ENCODE results near the gene COL4A2.
A peak's percentile ranks its signal among the peaks of the same experiment; 100 is the strongest.
"Not testable (repeated sequence)": the region's sequence is repeated elsewhere in the genome, so short reads cannot be mapped to it uniquely, and the experiment has no call there.

The COL4A2 gene

DNA sequence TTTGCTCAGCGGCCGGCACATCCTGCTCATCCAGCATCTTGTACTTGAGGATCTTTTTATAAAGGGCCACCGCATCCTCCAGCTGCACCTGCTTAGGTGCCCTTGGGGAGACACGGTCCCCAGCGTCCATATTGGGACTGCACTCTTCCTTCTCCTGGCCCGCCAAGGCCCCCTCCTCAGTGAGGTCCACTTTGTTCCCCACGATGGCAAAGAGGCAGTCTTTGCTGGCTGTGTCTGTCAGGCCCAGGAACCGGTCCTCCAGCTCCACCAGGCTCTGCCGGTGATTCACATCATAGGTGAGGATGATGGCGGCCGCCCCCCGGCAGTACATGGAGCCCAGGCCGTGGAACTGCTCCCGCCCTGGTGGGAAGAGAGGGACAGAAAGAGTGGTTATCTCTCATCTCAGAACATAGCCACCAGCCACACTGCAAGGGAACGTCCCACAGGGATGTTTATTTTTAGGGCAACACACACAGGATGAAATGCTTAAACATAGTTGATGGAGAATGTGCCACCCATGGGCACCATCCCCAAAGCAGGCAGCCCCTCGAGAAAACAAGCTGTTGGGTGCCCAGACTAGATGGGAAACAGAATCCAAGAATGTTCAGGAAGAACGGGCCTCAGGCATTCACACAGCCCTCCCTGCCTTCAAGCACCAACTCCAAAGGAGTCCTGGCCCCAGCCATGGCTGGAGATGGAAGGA is 216.9 kb downstream of the COL4A2 start:
- no peak for DNase-seq

DNA sequence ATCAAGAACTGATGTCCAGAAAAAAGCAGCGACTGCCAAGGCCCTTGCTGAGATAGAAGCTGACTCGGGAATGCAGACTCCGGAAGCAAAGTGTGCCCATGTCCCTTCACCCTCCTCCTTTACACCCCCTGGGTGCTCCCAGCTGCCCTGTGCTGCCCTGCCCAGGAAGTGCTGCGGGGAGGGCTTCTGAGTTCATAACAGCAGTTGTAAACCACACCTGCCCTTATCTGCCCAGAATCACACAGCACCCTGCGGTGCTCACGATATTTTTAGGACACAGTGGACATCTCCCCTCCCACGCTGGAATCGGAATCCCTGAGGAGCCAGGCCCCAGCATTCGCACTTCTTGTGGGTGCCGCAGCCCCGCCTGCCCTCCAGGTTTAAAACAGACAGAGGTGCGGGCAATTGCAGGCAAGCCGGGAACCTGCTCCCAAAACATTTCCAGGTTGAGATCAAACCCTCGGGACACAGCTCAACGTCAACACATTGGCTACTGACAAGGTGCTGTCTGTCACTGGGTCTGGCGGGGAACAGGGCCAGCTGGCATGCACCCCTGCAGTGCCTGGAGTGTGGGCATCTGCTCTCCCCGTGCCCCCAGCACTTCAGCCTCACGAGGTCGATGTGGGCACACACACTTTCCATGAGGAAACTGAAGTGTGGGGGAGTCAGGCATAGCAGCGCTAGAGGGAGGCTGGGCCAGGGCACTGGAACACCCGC is 217.6 kb downstream of the COL4A2 start:
- DNase-seq, result peak; percentile 79 to 97 (median 92)

DNA sequence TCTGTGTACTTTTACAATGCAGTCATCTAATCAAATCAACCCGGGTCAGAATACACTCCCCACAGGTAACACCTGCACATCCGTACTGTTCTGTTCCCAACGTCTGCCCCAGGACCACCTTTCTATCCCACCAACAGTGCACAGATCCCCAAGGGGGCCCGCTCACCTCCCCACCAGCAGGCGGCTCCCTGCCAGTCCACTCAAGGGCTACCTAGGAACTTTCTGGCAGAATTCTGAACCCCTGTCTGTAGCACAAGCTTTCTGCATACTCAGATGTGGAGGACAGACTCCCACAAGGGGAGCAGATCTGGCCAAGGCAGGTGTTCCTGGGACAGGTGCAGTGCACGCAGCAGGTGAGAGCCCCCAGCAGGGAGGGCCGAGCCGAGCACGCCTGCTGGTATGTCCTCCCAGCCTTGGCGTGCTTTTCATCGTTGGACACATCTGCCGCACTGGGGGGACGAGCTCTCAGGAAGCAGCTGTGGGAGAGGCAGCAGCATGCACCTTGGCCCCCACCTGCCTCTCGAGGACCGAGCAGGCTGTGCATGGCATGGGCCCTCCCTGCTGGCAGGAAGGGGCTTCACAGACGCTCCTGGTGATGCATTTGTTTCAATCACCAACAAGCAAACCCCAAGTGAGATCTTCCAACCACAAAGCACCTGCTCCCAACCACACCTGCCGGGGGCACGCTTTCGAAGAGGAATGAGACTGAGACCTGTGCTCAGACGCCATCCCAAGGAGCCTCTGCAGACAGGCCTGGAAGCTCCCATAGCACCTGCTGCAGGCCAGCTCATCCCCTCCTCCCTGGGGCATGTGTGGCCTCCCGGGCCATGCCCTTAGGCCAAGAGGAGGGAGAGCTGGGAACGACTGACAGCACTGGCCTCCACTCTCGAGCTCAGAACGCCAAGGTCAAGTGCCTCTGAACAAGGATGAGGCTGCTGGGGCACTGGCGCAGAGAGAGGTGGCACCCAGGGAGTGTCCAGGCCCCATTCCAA is 218.5 kb downstream of the COL4A2 start:
- DNase-seq, result peak; percentile 90 to 97 (median 96)

DNA sequence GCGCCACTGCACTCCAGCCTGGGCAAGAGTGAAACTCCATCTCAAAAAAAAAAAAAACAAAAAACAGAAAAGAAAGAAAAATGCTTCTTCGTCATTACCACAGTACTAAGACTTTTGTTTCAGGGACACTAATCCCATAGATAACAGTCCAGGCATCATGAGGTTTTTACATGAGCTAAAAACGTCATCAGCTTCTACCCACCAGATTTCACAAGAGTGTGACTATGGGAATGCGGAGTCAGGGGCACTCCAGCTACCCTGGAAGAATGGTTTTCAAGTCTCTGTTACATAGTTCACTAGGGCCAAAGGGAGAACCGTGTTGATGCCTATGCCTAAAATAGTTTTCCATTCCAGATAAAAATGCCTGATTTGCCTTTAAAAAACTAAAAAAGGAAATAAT is 221.3 kb downstream of the COL4A2 start:
- no peak for DNase-seq

DNA sequence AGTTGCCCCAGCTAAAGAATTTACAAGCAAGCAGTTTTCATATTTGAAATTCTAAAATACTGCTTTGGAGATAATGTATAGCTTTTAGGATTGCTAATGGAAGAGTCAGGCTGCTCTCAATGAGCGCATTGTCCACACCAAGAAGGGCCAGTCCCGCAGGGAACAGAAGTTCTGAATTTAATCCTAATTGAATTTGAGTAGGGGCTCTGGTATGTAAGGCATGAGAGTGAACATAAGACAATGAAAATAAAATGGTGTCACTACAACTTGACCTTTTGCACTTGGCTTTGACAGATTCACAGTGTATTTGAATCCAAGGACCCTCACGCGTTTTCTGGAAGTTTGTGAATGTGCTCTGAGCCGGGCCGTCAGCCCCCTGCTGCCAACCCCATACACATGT is 221.8 kb downstream of the COL4A2 start:
- DNase-seq, result no peak

DNA sequence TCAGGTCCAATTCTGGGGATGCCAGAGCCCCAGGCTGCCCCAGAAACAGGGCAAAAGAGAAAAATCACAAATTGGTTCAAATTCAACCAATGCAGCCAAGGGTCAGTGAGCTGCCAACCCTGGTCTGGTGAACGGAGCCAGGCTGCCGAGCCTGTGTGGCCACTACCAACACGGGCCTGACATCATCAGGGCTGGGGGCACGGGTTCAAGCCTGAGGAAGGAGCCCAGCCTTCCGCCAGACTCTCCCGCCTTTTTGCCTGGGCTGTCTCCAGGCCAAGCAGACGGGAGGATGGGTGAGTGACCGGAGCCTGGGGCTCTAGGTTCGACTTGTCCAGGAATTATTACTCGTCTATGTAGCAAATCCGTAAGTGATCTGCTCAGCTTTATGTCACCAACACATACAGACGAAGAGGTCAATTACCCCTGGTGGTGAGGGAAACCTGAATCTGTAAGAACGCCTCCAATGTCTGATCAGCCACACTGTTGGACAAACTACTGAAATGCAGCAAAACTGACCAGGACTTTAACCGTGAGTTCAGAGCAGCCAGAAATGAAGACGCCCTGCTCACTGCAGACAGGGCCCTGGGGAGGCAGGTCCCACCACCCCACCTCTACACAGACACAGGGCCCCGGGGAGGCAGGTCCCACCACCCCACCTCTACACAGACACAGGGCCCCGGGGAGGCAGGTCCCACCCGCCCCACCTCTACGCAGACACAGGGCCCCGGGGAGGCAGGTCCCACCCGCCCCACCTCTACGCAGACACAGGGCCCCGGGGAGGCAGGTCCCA is 222.6 kb downstream of the COL4A2 start:
- no peak for DNase-seq

DNA sequence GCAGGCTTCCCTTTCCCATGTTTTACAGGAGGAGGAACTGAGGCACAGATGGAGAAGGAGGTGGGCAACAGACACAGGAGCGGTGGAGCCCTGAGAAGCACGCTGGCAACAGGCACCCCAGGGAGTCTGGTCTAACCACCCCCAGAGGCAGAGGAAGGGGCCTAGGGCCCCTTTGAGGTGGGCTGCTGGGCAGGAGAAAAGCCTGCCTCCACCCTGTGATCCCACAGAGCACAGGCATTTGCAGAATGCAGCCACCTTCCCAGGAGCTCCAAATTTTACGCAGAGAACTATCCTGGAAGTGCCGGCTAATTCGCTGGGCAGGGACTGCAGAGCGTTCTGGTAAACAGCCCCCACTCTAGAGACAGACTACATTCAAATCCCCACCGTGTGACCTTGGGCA is 224.0 kb downstream of the COL4A2 start:
- no peak for DNase-seq

DNA sequence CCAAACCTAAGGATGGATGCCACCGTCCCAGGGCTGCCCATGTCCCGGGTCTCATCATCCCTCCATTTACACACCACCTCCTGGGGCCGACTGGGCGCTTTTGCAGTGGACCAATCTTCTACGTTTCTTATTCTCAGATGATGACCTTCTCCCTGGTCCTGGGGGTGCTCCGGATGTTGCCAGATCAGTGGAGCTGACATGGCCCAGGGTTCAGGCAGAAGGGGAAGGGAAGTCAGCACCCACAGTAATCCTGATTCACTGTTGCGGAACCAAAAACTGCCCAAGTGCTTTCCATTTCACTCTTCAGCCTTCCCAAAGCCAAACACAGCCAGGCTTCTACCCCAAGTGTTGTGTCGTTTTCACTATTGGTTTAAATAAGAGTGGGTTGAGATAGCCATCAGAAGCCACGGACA is 224.6 kb downstream of the COL4A2 start:
- peak in 1 of 3 experiments; percentile 63 for DNase-seq

DNA sequence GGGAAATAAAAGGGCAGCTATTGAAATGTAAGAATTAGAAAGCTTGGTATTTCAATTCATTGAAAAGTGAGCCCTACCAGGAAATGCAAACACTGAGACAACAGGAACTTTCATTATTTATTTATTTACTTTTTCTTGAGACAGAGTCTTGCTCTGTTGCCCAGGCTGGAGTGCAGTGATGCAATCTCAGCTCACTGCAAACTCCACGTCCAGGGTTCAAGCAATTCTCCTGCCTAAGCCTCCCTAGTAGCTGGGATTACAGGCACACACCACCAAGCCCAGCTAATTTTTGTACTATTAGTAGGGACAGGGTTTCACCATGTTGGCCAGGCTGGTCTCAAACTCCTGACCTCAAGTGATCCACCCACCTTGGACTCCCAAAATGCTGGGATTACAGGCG is 225.2 kb downstream of the COL4A2 start:
- not testable (repeated sequence) for DNase-seq

DNA sequence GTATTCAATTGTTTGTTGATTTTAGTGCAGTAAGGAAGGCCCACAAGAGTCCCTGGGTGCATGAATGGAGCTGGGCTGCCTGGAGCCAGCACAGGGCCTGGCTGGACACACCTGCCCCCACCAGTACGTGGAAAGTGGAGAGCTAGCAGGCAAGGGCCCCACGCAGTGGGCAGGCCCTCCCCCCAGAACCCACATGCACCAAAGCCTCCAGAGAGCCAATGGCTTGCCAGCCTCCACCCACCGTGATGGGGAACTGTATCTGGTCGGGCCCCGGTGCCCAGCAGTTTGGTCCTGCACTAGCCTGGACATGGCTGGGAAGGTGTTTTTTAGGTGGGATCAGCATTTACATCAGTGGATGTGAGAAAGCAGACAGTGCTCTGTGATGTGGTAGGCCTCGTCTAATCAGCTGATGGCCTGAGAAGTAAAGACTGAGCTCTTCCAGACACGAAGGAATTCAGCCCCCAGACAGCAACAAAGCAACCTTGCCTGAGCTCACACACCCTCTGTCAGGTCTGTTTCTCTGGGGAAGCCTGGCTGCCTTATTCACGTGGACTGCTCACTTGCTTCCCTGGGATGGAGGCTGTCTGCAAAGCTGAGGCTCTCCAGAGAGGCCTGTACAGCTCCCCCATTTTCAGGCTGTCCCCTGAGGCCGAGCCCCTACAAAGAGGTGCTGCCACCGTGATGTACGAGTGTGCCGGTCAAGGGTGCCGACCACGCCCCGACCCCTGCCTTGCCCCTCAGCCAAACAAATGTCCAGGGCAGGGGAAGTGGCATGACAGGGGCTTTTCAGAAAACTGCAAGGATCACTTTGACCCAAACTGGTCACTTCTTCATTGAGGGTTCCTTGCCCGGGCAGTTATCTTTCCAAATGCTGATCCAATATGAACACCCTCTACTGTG is 226.9 kb downstream of the COL4A2 start:
- DNase-seq, result no peak

DNA sequence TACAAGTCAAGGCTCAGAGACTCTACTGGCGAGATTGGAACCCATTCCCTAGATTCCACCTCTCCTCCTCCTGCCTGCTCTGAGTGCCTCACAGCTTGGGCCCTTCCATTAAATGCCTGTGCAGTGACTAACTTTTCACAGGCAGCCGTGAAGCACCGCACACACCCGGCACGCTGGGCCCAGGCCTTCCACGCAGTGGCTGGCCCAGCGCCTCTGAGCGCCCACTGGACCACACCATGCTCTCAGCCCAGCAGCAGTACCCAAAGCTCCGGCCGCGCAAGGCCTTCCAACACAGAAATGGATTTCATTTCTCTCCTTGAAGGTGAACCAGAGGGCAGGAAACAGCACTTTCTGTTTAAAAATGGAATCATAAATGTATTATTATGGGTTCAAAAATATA is 228.4 kb downstream of the COL4A2 start:
- no peak for DNase-seq

DNA sequence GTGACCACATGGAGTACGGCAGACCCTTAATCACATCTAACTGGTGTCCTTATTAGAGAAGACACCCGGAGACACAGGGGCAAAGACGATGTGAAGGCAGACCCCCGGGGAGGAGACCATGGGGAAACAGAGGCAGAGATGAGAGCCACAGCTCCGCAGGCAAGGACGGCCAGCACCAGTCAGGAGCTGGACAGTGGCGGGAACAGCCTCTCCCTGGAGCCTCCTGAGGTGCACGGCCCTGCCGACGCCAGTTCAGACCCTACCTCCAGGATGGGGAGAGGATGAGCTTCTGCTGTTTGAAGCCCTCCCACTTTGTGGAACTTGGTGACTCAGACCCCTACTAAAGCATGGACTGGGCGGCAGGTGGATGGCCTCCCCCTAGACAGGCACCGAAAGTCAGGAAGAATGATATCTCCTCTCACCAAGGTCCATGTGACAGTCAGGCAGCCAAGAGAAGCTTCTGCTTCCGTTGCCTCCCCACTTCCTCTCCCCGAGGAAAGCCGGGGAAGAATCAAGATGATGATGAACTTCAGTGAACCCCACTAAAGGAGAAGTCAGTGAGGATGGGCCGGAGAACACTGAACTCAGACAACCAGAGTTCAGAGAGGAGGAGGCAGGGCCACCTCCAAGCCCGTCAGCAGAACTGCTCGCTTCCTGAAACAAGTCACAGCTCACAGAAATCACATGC is 229.1 kb downstream of the COL4A2 start:
- no peak for DNase-seq

DNA sequence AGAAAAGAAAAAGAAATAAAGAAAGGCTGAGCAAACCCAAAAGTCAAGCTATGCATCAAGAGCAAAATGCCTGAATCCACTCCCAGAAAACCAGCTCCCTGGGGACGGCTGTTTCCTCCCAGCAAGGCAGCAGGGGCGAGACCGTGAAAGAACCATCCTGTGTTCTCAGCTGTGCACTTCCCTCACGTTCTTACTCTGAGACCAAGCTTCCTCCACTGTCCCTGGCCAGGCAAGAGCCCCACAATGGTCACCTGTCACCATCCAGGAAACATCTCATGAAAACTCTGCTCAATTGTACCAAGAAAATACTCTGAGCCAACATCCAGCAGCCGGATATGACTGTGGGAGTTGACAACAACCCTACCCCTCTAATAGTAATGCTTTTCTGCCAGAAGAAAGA is 231.5 kb downstream of the COL4A2 start:
- peak in 1 of 3 experiments; percentile 67 for DNase-seq

DNA sequence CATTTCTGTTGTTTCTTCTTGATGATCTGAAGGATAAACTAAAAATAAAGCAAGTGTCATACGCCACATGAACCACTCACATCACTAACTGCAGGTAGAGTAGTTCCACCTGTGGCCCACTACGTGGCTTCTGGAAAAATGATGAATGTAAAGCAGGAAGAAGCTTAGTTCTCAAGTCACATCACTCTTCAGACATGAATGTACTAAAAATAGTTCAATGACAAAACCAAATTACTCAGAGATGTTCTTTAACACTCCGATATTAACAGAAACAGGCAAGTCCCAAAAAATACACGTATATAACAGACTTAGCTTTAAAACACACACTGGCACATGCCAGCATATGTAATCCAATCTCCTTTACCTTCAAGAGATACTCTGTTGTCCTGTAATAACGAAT is 232.8 kb downstream of the COL4A2 start:
- no peak for DNase-seq

DNA sequence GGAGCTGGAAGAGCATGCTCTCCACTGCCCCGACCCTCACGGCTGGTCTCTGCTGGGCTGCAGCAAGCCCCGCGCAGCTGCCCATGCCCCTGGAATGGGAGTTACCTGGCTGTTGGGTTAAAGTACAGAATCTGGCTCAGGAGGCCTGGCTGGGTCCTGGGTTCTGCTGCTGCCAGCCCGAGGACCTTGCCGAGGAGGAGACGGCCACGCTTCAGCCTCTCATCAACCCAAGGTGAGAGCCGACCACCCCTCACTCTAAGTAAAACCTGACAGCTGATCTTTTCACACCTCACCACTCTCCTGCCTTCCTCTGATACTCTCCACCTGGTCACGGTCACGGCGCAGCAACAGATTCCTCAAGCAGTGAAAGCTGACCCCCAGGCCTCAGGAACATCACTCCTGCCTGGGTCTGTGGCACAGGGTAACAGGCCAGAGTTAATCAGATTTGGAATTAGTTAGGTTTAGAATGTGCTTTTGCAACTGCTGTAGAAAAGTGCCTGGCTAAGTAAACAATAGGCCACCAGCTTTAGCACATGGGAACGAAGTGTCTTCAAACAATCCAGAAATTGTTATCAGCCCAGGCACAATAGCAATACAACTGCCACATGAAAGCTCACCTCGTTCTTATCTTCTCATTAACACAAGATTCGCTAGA is 233.9 kb downstream of the COL4A2 start:
- no peak for DNase-seq

DNA sequence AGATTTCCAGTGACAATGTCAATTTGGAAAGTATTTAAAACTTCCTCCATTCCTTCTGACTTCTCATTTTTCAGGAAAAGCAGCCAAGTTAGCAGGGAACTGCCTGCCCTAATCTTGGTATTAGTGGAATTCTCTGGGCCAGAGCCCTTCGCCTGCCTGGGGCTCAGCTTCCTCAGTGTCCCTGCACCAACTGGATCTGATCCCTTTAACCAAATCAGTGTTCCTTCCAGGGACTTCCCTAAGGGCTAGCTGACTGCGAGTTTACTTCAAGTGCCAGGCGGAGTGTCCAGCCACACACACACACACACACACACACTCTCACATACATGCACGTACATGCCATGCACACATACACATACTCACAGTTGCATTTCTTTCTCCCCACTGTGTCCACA is 234.4 kb downstream of the COL4A2 start:
- no peak for DNase-seq

DNA sequence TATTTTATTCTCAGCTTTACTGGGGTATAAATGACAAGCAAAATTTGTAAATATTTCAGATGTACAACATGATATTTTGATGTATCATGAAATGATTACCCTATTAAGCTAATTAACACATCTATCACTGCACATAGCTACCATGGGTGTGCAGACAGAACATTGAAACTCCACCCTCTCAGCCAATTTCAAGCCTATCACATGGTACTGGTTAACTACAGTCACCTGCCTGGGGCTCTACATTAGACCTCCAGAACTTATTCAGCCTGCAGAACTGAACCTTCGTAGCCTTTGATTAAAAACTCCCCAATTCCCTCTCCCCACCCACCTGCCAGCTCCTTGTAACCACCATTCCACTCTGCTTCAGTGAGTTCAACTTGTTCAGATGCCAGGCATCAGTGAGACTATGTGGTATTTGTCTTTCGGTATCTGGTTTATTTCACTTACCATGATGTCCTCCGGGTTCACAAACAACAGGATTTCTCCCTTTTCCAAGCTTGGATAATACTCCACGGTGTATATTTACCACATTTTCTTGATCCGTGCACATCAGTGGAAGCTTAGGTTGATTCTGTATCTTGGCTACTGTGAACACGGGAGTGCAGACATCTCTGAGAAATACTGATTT is 235.2 kb downstream of the COL4A2 start:
- DNase-seq, result no peak

DNA sequence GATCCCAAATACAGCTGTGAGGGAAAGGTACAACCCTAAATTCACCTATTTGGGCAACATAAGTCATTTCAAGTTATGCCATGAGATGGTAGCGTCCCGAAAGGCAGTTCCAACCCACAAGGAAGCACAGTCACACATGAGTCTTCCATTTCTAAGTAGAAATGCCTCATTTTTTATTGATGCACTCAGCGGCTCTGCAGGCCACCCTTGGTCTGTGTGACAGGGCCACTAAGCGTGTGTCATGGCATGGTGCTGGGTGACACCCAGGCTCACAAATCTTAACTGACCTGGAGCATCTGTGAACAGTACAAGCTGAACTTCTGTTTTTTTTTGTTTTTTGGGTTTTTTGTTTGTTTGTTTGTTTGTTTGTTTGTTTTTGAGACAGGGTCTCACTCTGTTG is 239.3 kb downstream of the COL4A2 start:
- DNase-seq, result no peak

DNA sequence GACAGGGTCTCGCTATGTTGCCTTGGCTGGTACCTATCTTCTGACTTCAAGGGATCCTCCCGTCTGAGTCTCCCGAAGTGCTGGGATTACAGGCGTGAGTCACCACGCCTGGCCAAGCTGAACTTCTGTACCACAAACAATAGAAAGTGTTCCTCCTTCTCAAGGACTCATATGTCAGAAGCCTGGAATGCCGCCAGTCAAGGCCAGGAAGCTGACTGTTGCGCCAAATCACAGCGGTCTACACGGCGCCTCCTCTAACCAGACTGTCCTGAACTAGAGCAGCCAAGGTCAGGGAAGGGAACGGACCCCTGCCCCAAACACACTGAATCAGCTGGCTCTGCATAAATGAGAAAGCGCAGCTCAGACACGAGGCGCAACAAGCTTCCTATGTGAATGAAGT is 239.8 kb downstream of the COL4A2 start:
- no peak for DNase-seq

Data from NCI-H1417 (cell line).